Measurements from ENCODE around the gene STXBP1.

Gene STXBP1

GRCh38 chr9:127732444-127732843 lies 120.4 kb downstream of the STXBP1 start:
- CTCF ChIA-PET, result interaction anchor here (1.0 to 3.6 kb wide), 7 partner anchors 11 to 189 kb away, joined by 3 to 53 read pairs (median 5); partner anchors contain the start of genes CFAP157, PTRH1 and TTC16
- no peak for TF ChIP-seq CTCF (IDR thresholded peaks at IDR 0.05; ENCODE audit: control extremely low read depth, extremely low read depth, low read depth, missing control alignments)
- DNase-seq (ENCODE audit: extremely low spot score), result no peak
- POLR2A ChIA-PET, result no interaction called here

- CTCF ChIA-PET, result interaction anchor here (1.0 to 3.6 kb wide), 20 partner anchors 9 to 188 kb away, joined by 3 to 62 read pairs (median 14); partner anchors contain the start of genes CDK9, CFAP157, FPGS and PTRH1
- POLR2A ChIA-PET, result no interaction called here
- no peak for TF ChIP-seq CTCF (IDR thresholded peaks at IDR 0.05; ENCODE audit: control extremely low read depth, extremely low read depth, low read depth, missing control alignments)
- DNase-seq (ENCODE audit: extremely low spot score), result no peak
Measured at GRCh38 chr9:127733614-127734013, 121.5 kb downstream of the STXBP1 start.

GRCh38 chr9:127734247-127734746 lies 122.2 kb downstream of the STXBP1 start:
- TF ChIP-seq CTCF (IDR thresholded peaks at IDR 0.05; ENCODE audit: control extremely low read depth, extremely low read depth, low read depth, missing control alignments), result no peak
- POLR2A ChIA-PET, result interaction anchor here (0.7 to 1.4 kb wide), 3 partner anchors 19 to 136 kb away, joined by 3 to 4 read pairs (median 3); partner anchors contain the start of genes PTRH1 and TTC16
- DNase-seq (ENCODE audit: extremely low spot score), result no peak
- CTCF ChIA-PET, result interaction anchor here (0.7 to 3.6 kb wide), 71 partner anchors 9 to 556 kb away, joined by 3 to 62 read pairs (median 5); partner anchors contain the start of genes CDK9, CFAP157, DPM2 and FPGS

GRCh38 chr9:127734747-127735529 lies 122.9 kb downstream of the STXBP1 start, which contains the start of gene TOR2A:
TOR2A (minus strand) TSS chr9:127735294; CDS start chr9:127735270, 24 bp downstream.
- POLR2A ChIA-PET, result interaction anchor here (0.6 to 1.4 kb wide), 7 partner anchors 19 to 204 kb away, joined by 3 to 5 read pairs (median 3); partner anchors contain the start of genes PTRH1, ST6GALNAC4 and TTC16
- peak; percentile 99 for TF ChIP-seq CTCF (IDR thresholded peaks at IDR 0.05; ENCODE audit: control extremely low read depth, extremely low read depth, low read depth, missing control alignments)
- DNase-seq (ENCODE audit: extremely low spot score), result peak; percentile 99
- CTCF ChIA-PET, result interaction anchor here (0.6 to 3.6 kb wide), 81 partner anchors 9 to 556 kb away, joined by 3 to 62 read pairs (median 5); partner anchors contain the start of genes CDK9, CFAP157, DPM2 and FPGS

- ChIA-PET POLR2A (interaction anchor here (0.6 to 1.4 kb wide), 4 partner anchors 30 to 204 kb away, joined by 3 to 5 read pairs (median 3); partner anchors contain the start of gene ST6GALNAC4), CTCF (interaction anchor here (0.9 to 3.6 kb wide), 50 partner anchors 9 to 235 kb away, joined by 3 to 62 read pairs (median 6); partner anchors contain the start of genes CDK9, CFAP157, FPGS and PTRH1)
- TF ChIP-seq CTCF (IDR thresholded peaks at IDR 0.05; ENCODE audit: control extremely low read depth, extremely low read depth, low read depth, missing control alignments), result no peak
- DNase-seq (ENCODE audit: extremely low spot score), result no peak
Measured at GRCh38 chr9:127735530-127736185, 123.6 kb downstream of the STXBP1 start.

- CTCF ChIA-PET, result interaction anchor here (1.0 to 1.4 kb wide), 2 partner anchors 46 to 131 kb away, joined by 3 to 5 read pairs; no protein-coding TSS in a partner anchor
- DNase-seq (ENCODE audit: extremely low spot score), result no peak
- POLR2A ChIA-PET, result no interaction called here
- TF ChIP-seq CTCF (IDR thresholded peaks at IDR 0.05; ENCODE audit: control extremely low read depth, extremely low read depth, low read depth, missing control alignments), result no peak
Measured at GRCh38 chr9:127738666-127739065, 126.6 kb downstream of the STXBP1 start.

All from GM10248 (cell line).